DOHH2 (cell line): ENCODE results near the gene NPAS3.

Source experiments
- H3F3A ChIP-seq: fragments of 200-600 bp; sonication (generic), shearing (Covaris generic); 2 replicates; pipeline ENCODE4 v1.6.0; 2016; ENCODE audit warnings: antibody characterized with exemption, mild to moderate bottlenecking; ENCODE audit not compliant: control insufficient read depth, insufficient read depth
- H3K27ac ChIP-seq: fragments of 200-600 bp; sonication (generic); 2 replicates; pipeline ENCODE4 v1.5.1; 2014; ENCODE audit warnings: low read depth, mild to moderate bottlenecking, low read length, moderate library complexity
- H3K27me3 ChIP-seq: fragments of 200-600 bp; sonication (generic); 2 replicates; pipeline ENCODE4 v1.6.1; 2014; ENCODE audit warnings: mild to moderate bottlenecking, low read length, mixed read lengths; ENCODE audit not compliant: control insufficient read depth
- H3K36me3 ChIP-seq: fragments of 200-600 bp; sonication (generic); 2 replicates; pipeline ENCODE4 v1.6.1; 2014; ENCODE audit warnings: mild to moderate bottlenecking, low read length, moderate library complexity, mixed read lengths; ENCODE audit not compliant: control insufficient read depth
- H3K4me1 ChIP-seq: fragments of 200-600 bp; sonication (generic); 2 replicates; pipeline ENCODE4 v1.6.1; 2014; ENCODE audit warnings: mild to moderate bottlenecking, low read length, mixed read lengths; ENCODE audit not compliant: control insufficient read depth
- H3K4me2 ChIP-seq: fragments of 200-600 bp; sonication (generic); 2 replicates; pipeline ENCODE4 v1.6.0; 2014; ENCODE audit warnings: mild to moderate bottlenecking, low read length, moderate library complexity
- H3K4me3 ChIP-seq: fragments of 200-600 bp; sonication (generic); 2 replicates; pipeline ENCODE4 v1.5.1; 2014; ENCODE audit warnings: mild to moderate bottlenecking, low read length, mixed read lengths
- H3K79me2 ChIP-seq: fragments of 200-600 bp; sonication (generic); 2 replicates; pipeline ENCODE4 v1.6.1; 2014; ENCODE audit warnings: mild to moderate bottlenecking, low read length, mixed read lengths; ENCODE audit not compliant: control insufficient read depth
- H3K9me2 ChIP-seq: fragments of 200-600 bp; sonication (generic); replicated peaks from 2 replicates; pipeline ENCODE4 v1.6.1; 2014; ENCODE audit warnings: mild to moderate bottlenecking, low read length, mixed read lengths; ENCODE audit not compliant: control insufficient read depth
- H3K9me3 ChIP-seq: fragments of 200-600 bp; sonication (generic); 2 replicates; pipeline ENCODE4 v1.6.1; 2014; ENCODE audit warnings: antibody characterized with exemption, low read length, mixed read lengths; ENCODE audit not compliant: control insufficient read depth, insufficient read depth
- H4K20me1 ChIP-seq: fragments of 200-600 bp; sonication (generic); 2 replicates; pipeline ENCODE4 v1.6.0; 2014; ENCODE audit warnings: low read depth, mild to moderate bottlenecking, antibody characterized with exemption, low read length, moderate library complexity; ENCODE audit not compliant: control insufficient read depth, insufficient read depth
- CTCF ChIP-seq: fragments of 200-600 bp; sonication (generic); IDR thresholded peaks from one replicate; pipeline ENCODE4 v1.5.1; 2014; ENCODE audit warnings: antibody characterized with exemption, mild to moderate bottlenecking, low read depth, low read length; ENCODE audit not compliant: poor library complexity, severe bottlenecking
- EZH2phosphoT487 ChIP-seq: fragments of 200-600 bp; sonication (generic); IDR thresholded peaks from 2 replicates; pipeline ENCODE4 v1.6.1; 2017; ENCODE audit warnings: borderline replicate concordance, mild to moderate bottlenecking, antibody characterized with exemption, low read length, moderate library complexity, mixed read lengths

Gene NPAS3

DNA sequence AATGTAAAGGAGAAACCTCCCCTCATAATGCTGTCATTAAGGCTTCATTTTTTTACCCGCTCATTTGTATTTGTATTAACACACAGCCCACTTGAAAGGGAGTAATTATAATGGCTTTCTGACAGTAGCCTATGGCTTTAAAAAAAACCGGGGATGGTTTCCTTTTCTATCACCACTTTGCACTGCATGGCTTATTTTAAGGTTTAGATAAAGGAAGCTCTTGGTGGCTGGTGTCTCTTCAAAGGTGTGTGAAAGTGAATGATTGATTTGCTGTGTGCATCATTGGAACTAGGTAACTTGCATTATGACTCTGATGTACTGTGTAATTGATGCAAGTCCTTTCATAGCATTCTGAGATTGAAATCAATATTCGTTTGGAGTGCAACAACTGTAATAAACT is 80.7 kb downstream of the NPAS3 start:
- Histone ChIP-seq H3K79me2 (no peaks in the 10 kb centered on the region), H3K4me2 (no peak overlapping the region), H3F3A (no peaks in the 10 kb centered on the region)

DNA sequence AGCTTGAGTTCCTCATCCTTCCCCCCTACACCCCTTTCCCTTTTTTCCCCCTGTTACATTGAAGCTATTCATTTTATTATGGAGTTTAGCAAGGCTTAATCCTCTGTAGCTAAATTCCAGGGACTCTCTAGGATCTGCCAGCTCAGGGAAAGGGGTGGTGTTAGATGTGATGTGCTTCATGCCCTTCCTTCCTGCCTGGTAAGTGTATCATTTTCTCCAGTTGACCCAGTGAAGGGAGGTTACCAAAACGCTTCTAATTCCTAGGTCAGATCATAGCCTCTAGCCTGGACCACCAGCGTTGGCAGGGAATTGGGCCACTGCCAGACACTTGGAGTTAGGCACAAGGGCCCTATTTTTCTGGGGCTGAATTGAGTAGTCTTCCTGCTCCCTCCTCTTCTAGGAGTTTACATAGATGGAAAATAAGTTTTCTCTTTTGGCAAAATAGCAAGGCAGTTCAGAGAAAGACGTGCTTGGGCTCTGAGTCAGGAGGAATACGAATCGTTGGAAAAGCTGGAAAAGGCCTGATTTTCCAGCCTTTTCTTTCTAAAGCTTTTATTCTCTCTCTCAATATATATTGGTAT is 88.3 kb downstream of the NPAS3 start:
- Histone ChIP-seq H3K36me3 (no peaks in the 10 kb centered on the region), H3K4me1 (no peaks in the 10 kb centered on the region), H4K20me1 (no peaks in the 10 kb centered on the region), H3K27me3 (no peaks in the 10 kb centered on the region), H3K9me2 (no peaks in the 10 kb centered on the region), H3K4me3 (no peak overlapping the region), H3F3A (no peaks in the 10 kb centered on the region), H3K4me2 (no peak overlapping the region), H3K79me2 (no peaks in the 10 kb centered on the region), H3K27ac (no peak overlapping the region), H3K9me3 (no peaks in the 10 kb centered on the region)
- TF ChIP-seq EZH2phosphoT487 (no peak), CTCF (no peak)

More for the DNA sequence above, 80.7 kb downstream of the NPAS3 start:
- no peaks in the 10 kb centered on the region for H3K27me3 ChIP-seq
- no peaks in the 10 kb centered on the region for H3K9me3 ChIP-seq
- H3K27ac ChIP-seq: no peak overlapping the region
- H4K20me1 ChIP-seq: no peaks in the 10 kb centered on the region
- no peaks in the 10 kb centered on the region for H3K36me3 ChIP-seq
- no peak overlapping the region for H3K4me3 ChIP-seq
- no peaks in the 10 kb centered on the region for H3K9me2 ChIP-seq
- no peaks in the 10 kb centered on the region for H3K4me1 ChIP-seq
- TF ChIP-seq CTCF: no peak

DNA sequence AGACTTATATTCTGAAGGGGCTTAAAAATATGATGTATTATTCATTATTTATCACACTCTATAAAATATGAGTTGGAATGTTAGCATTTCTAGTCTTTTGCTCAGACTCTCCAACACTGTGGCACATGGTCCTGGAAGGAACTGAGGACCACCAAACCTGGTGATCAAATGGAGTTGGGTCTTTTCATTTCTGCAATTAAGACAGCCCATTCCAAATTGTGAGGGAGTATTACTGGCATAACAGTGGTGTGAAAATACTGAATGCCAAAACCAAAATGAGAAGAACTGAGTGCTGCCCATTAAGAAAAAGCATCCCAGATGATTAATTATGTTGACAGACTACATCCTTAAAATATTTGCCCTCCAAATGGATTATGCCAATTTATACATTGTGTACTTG is 90.8 kb downstream of the NPAS3 start:
- Histone ChIP-seq H3K36me3 (no peaks in the 10 kb centered on the region), H3K9me2 (no peaks in the 10 kb centered on the region), H3K27me3 (no peaks in the 10 kb centered on the region), H3K4me3 (no peak overlapping the region), H3K4me1 (no peaks in the 10 kb centered on the region), H3F3A (no peaks in the 10 kb centered on the region), H3K4me2 (no peak overlapping the region), H3K27ac (no peak overlapping the region), H3K79me2 (no peaks in the 10 kb centered on the region), H3K9me3 (no peaks in the 10 kb centered on the region), H4K20me1 (no peaks in the 10 kb centered on the region)
- TF ChIP-seq EZH2phosphoT487 (no peak), CTCF (no peak)
